Trophoblast cell (in vitro differentiated cells and primary cell): ENCODE results near the gene TTC12.
A peak's percentile ranks its signal among the peaks of the same experiment; 100 is the strongest.

Source experiments
- DNase-seq, 2 donors: peaks; one replicate each; pipeline ENCODE4 v3.0.0-alpha.2; 2016
- H2AFZ ChIP-seq: 2 replicates; pipeline ENCODE4 v1.6.1; 2013; ENCODE audit warnings: low read length, moderate library complexity, mild to moderate bottlenecking; ENCODE audit not compliant: insufficient read depth, poor library complexity
- H2AK5ac ChIP-seq: 2 replicates; pipeline ENCODE4 v1.6.1; 2013; ENCODE audit warnings: mild to moderate bottlenecking, low read length
- H2BK120ac ChIP-seq: 2 replicates; pipeline ENCODE4 v1.6.1; 2013; ENCODE audit warnings: low read length, mild to moderate bottlenecking, moderate library complexity; ENCODE audit not compliant: insufficient read depth, poor library complexity
- H2BK12ac ChIP-seq: 2 replicates; pipeline ENCODE4 v1.6.1; 2013; ENCODE audit warnings: mild to moderate bottlenecking, low read length, moderate library complexity
- H2BK5ac ChIP-seq: 2 replicates; pipeline ENCODE4 v1.6.1; 2013; ENCODE audit warnings: low read length, low read depth, moderate library complexity, mild to moderate bottlenecking; ENCODE audit not compliant: poor library complexity
- H3K14ac ChIP-seq: 2 replicates; pipeline ENCODE4 v1.6.1; 2013; ENCODE audit warnings: mild to moderate bottlenecking, low read length
- H3K18ac ChIP-seq: 2 replicates; pipeline ENCODE4 v1.6.1; 2013; ENCODE audit warnings: mild to moderate bottlenecking, low read length
- H3K23ac ChIP-seq: 2 replicates; pipeline ENCODE4 v1.6.1; 2013; ENCODE audit warnings: low read length
- H3K27ac ChIP-seq: 2 replicates; pipeline ENCODE4 v1.5.1; 2013; ENCODE audit warnings: low read depth, mild to moderate bottlenecking, inconsistent platforms, low read length, moderate library complexity
- H3K27me3 ChIP-seq: 2 replicates; pipeline ENCODE4 v1.6.1; 2013; ENCODE audit warnings: inconsistent platforms, mild to moderate bottlenecking, low read length, moderate library complexity; ENCODE audit not compliant: insufficient read depth
- H3K36me3 ChIP-seq, 2 experiments: 1 replicate in 1 of 2; 2 replicates in 1 of 2; pipeline ENCODE4 v1.6.1; 2013; ENCODE audit warnings: low read length in 2 of 2, mild to moderate bottlenecking in 2 of 2, moderate library complexity in 1 of 2; ENCODE audit not compliant: insufficient read depth in 2 of 2, control insufficient read depth in 1 of 2
- H3K4ac ChIP-seq: 2 replicates; pipeline ENCODE4 v1.6.1; 2013; ENCODE audit warnings: low read depth, mild to moderate bottlenecking, low read length, moderate library complexity
- H3K4me1 ChIP-seq, 2 experiments: 1 replicate in 1 of 2; 2 replicates in 1 of 2; pipeline ENCODE4 v1.6.1; 2013; ENCODE audit warnings: low read length in 2 of 2, mild to moderate bottlenecking in 2 of 2, moderate library complexity in 1 of 2; ENCODE audit not compliant: insufficient read depth in 2 of 2, control insufficient read depth in 1 of 2
- H3K4me2 ChIP-seq: 2 replicates; pipeline ENCODE4 v1.6.1; 2013; ENCODE audit warnings: inconsistent platforms, mild to moderate bottlenecking, low read length, moderate library complexity
- H3K4me3 ChIP-seq: 2 replicates; pipeline ENCODE4 v1.5.1; 2013; ENCODE audit warnings: mild to moderate bottlenecking, low read depth, low read length, inconsistent platforms
- H3K79me1 ChIP-seq: one replicate; pipeline ENCODE4 v1.6.1; 2013; ENCODE audit warnings: low read length
- H3K79me2 ChIP-seq: 2 replicates; pipeline ENCODE4 v1.6.1; 2013; ENCODE audit warnings: low read length, mild to moderate bottlenecking; ENCODE audit not compliant: control insufficient read depth, insufficient read depth, poor library complexity
- H3K9ac ChIP-seq: 2 replicates; pipeline ENCODE4 v1.6.1; 2013; ENCODE audit warnings: mild to moderate bottlenecking, low read length
- H3K9me3 ChIP-seq: 2 replicates; pipeline ENCODE4 v1.6.1; 2013; ENCODE audit warnings: low read depth, mild to moderate bottlenecking, control low read depth, inconsistent platforms, low read length; ENCODE audit not compliant: insufficient read depth
- H4K12ac ChIP-seq: 2 replicates; pipeline ENCODE4 v1.6.1; 2013; ENCODE audit warnings: low read depth, mild to moderate bottlenecking, low read length, moderate library complexity
- H4K8ac ChIP-seq: 2 replicates; pipeline ENCODE4 v1.6.1; 2013; ENCODE audit warnings: low read depth, mild to moderate bottlenecking, low read length, moderate library complexity
- H4K91ac ChIP-seq: one replicate; pipeline ENCODE4 v1.6.1; 2013; ENCODE audit warnings: low read depth, mild to moderate bottlenecking, low read length, moderate library complexity
- WGBS: extraction: QIAGEN DNeasy Blood & Tissue Kit; methylation state at CpG from one replicate; pipeline ENCODE4 v1.1.7; 2013; ENCODE audit warnings: missing lambda C conversion rate; ENCODE audit not compliant: insufficient read length, insufficient coverage; ENCODE audit errors: extremely low coverage; 5-methylcytosine and 5-hydroxymethylcytosine counted together

Gene TTC12

DNA sequence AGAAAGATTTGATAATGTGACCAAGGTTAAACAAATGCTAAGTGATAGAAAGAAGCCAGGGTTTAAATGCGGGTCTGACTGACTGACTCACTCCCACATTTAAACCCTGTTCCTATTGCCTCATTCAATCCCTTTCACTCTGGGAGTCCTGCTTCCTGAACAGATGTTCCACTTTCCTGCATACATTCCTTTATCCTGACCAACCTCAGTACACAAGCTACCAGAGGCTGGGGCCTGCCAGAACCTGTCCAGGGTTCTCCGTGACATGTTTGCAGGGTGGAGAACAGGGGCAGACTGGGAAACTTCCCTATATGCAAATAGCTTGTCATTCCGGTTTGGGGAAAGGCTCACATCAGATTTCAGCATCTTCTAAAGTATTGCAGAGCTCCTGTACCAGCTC is 70.2 kb downstream of the TTC12 start:
- H3K14ac ChIP-seq: no peak overlapping the region
- H4K12ac ChIP-seq: no peak overlapping the region
- no peak overlapping the region for H3K18ac ChIP-seq
- no CpG with 5 or more reads among the region's 3 CpGs for WGBS
- peaks cover 25 to 29% of the 10 kb centered on the region in 2 experiments for H3K4me1 ChIP-seq
- peaks cover 21% of the 10 kb centered on the region for H3K79me1 ChIP-seq
- H4K8ac ChIP-seq: no peak overlapping the region
- no peak overlapping the region for H3K4ac ChIP-seq
- no peak overlapping the region for H3K4me3 ChIP-seq
- peak overlapping the region; percentile 66 for H3K27ac ChIP-seq
- H3K79me2 ChIP-seq: peaks cover 4% of the 10 kb centered on the region
- no peak overlapping the region for H3K23ac ChIP-seq
- H2BK12ac ChIP-seq: no peak overlapping the region
- no peak overlapping the region for H2AK5ac ChIP-seq
- H3K27me3 ChIP-seq: no peaks in the 10 kb centered on the region
- no peak overlapping the region for H2BK5ac ChIP-seq
- no peak overlapping the region for H2BK120ac ChIP-seq
- no peaks in the 10 kb centered on the region for H3K36me3 ChIP-seq
- no peaks in the 10 kb centered on the region for H3K9me3 ChIP-seq
- no peak overlapping the region for H2AFZ ChIP-seq
- no peak overlapping the region for H3K9ac ChIP-seq
- peak; percentile 96 to 97 for DNase-seq
- no peak overlapping the region for H4K91ac ChIP-seq
- H3K4me2 ChIP-seq: no peak overlapping the region

DNA sequence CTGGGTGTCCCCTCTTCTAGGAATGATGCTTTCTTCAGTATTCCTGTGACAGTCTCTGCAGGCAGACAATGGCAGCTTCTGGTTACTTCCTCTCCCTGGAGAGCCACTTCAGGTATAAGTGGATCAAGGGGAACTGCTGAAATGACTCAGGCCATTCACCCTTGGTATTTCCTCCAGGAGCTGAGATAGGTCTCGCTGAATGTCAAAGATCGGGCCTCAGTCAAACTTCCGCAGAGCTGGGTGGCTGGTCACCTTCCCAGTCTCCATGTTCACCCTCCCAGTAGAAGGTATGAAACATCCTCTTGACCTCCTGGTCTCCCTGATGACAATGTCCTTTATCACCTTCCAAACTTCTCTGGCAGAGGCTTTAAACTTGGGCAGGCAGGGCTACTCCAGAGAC is 71.4 kb downstream of the TTC12 start:
- H3K79me2 ChIP-seq: peaks cover 4% of the 10 kb centered on the region
- H2AK5ac ChIP-seq: peak overlapping the region; percentile 57
- H3K9me3 ChIP-seq: no peaks in the 10 kb centered on the region
- H3K79me1 ChIP-seq: peaks cover 21% of the 10 kb centered on the region
- H3K23ac ChIP-seq: no peak overlapping the region
- no peaks in the 10 kb centered on the region for H3K27me3 ChIP-seq
- peak overlapping the region; percentile 50 for H3K14ac ChIP-seq
- peak overlapping the region; percentile 85 for H2BK120ac ChIP-seq
- no peaks in the 10 kb centered on the region for H3K36me3 ChIP-seq
- H3K4ac ChIP-seq: no peak overlapping the region
- H4K91ac ChIP-seq: peak overlapping the region; percentile 82
- peak overlapping the region; percentile 70 for H2BK5ac ChIP-seq
- H2AFZ ChIP-seq: no peak overlapping the region
- H4K8ac ChIP-seq: no peak overlapping the region
- peak overlapping the region; percentile 11 for H2BK12ac ChIP-seq
- H3K27ac ChIP-seq: peak overlapping the region; percentile 66
- peaks cover 25 to 29% of the 10 kb centered on the region in 2 experiments for H3K4me1 ChIP-seq
- no peak overlapping the region for H3K18ac ChIP-seq
- no CpG with 5 or more reads among the region's 3 CpGs for WGBS
- H3K9ac ChIP-seq: no peak overlapping the region
- no peak for DNase-seq
- H3K4me3 ChIP-seq: no peak overlapping the region
- H3K4me2 ChIP-seq: no peak overlapping the region
- H4K12ac ChIP-seq: no peak overlapping the region

- H4K12ac ChIP-seq: no peak overlapping the region
- no peak overlapping the region for H3K27ac ChIP-seq
- peak overlapping the region; percentile 36 for H3K14ac ChIP-seq
- peak overlapping the region; percentile 56 for H3K18ac ChIP-seq
- H3K9me3 ChIP-seq: no peaks in the 10 kb centered on the region
- peak overlapping the region; percentile 5 for H2BK120ac ChIP-seq
- peak overlapping the region; percentile 29 for H4K8ac ChIP-seq
- H3K4ac ChIP-seq: no peak overlapping the region
- peak overlapping the region; percentile 76 for H2BK12ac ChIP-seq
- no peak for DNase-seq
- peaks cover 25 to 29% of the 10 kb centered on the region in 2 experiments for H3K4me1 ChIP-seq
- H3K27me3 ChIP-seq: no peaks in the 10 kb centered on the region
- WGBS: no CpG with 5 or more reads among the region's 6 CpGs
- H3K9ac ChIP-seq: no peak overlapping the region
- H2AFZ ChIP-seq: no peak overlapping the region
- no peak overlapping the region for H3K23ac ChIP-seq
- H3K36me3 ChIP-seq: no peaks in the 10 kb centered on the region
- no peak overlapping the region for H3K4me3 ChIP-seq
- no peak overlapping the region for H3K4me2 ChIP-seq
- peaks cover 4% of the 10 kb centered on the region for H3K79me2 ChIP-seq
- peak overlapping the region; percentile 55 for H2AK5ac ChIP-seq
- H3K79me1 ChIP-seq: peaks cover 21% of the 10 kb centered on the region
- peak overlapping the region; percentile 17 for H2BK5ac ChIP-seq
- peak overlapping the region; percentile 80 for H4K91ac ChIP-seq
Measured at GRCh38 chr11:113386866-113387265, 72.5 kb downstream of the TTC12 start.

DNA sequence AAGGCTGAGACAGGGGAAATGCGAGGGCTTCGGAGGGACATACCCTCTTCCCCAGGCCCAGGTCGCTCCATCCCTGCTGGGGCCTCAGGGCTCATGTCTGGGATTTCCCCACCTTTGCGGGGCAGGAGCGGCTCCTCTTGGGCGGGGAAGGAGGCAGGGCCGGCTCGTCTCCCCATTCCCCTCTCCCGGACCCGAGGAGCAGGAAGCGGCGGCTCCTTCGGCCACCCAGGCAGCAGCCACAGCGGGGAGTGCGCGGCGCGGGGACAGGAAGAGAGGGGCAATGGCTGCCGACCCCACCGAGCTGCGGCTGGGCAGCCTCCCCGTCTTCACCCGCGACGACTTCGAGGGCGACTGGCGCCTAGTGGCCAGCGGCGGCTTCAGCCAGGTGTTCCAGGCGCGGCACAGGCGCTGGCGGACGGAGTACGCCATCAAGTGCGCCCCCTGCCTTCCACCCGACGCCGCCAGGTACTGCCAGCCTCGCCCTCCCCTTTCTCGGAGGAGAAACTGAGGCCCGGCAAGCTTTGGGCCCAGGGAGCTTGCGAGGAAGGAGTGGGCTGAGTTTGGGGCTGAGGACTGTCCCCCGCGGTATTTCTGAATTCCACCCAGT is 73.3 kb downstream of the TTC12 start, which contains the start of gene ANKK1:
Gene ANKK1, plus strand, starts transcription at position 175 of the 607 bp plus-strand sequence. Its CDS starts 106 bp downstream, at position 281.
- peaks cover 4% of the 10 kb centered on the region for H3K79me2 ChIP-seq
- WGBS: no CpG with 5 or more reads among the region's 46 CpGs
- peak; percentile 18 to 39 for DNase-seq
- peak within 1 kb of the TSS; percentile 56 for H3K18ac ChIP-seq
- H2BK12ac ChIP-seq: peak within 1 kb of the TSS; percentile 76
- peak within 1 kb of the TSS; percentile 3 for H3K4me3 ChIP-seq
- H3K4ac ChIP-seq: peak within 1 kb of the TSS; percentile 55
- no peaks in the 10 kb centered on the region for H3K9me3 ChIP-seq
- peak within 1 kb of the TSS; percentile 86 for H4K8ac ChIP-seq
- H3K4me1 ChIP-seq: peaks cover 25 to 29% of the 10 kb centered on the region in 2 experiments
- no peaks in the 10 kb centered on the region for H3K27me3 ChIP-seq
- H3K36me3 ChIP-seq: no peaks in the 10 kb centered on the region
- peak within 1 kb of the TSS; percentile 56 for H4K12ac ChIP-seq
- H3K9ac ChIP-seq: no peak within 1 kb of the TSS
- H3K14ac ChIP-seq: peak within 1 kb of the TSS; percentile 75
- H2AK5ac ChIP-seq: peak within 1 kb of the TSS; percentile 55
- H2BK5ac ChIP-seq: peak within 1 kb of the TSS; percentile 48
- H2AFZ ChIP-seq: peak within 1 kb of the TSS; percentile 67
- H3K27ac ChIP-seq: no peak within 1 kb of the TSS
- no peak within 1 kb of the TSS for H3K23ac ChIP-seq
- H4K91ac ChIP-seq: peak within 1 kb of the TSS; percentile 80
- H3K79me1 ChIP-seq: peaks cover 21% of the 10 kb centered on the region
- H2BK120ac ChIP-seq: peak within 1 kb of the TSS; percentile 79
- H3K4me2 ChIP-seq: peak within 1 kb of the TSS; percentile 78
